ENCODE results near the gene FGD4. TPM values are rescaled to one million over a fixed set of nuclear protein-coding genes. Genes with fewer than 3 reads are reported as not detected.
"Not testable (repeated sequence)": the region's sequence is repeated elsewhere in the genome, so short reads cannot be mapped to it uniquely, and the experiment has no call there.

FGD4 gene
- total RNA-seq, 6 donors from 2014 or later, result 44.0 to 78.6 (median 55.5) TPM

DNA sequence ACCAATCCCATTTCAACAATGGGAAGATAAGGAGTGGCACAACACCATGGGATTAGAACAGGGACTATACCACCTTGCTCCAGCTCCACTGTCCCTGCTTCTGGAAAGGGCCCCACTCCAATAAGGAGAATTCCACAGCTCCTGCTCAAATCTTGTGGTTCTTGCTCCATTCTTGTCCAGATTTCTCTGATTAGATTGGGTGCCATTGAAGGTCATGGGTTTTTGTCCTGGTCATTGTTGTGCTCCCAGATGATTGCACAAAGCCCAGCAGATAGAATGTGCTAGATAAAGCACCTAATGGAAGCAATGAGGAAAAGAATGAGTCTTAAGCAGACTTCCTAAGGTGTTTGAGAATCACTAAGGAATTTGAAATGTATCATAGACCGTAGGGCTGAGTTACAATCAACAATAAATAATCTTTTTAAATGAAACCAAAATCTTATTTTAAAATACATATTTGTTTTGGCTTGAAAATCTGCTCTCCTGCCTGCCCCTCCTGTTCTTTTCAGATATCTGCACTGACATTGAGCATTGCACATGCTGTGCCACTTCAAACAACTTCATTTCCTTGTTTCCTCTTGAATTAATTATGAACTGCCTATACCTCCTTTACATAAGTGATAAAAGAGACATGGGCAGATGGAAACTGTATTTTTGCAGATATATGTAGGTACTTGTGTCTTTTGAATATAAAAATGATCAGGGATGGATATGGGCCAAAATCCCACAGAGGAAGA, 115.9 kb downstream of the FGD4 start:
- no peaks in the 10 kb centered on the region for H3K9me3 ChIP-seq
- H3K36me3 ChIP-seq, result no peaks in the 10 kb centered on the region
- WGBS, 2 donors, result 59 to 61% methylated on average over 1 of the region's 1 CpG
- no peak for DNase-seq
- H3K27ac ChIP-seq, result peak overlapping the region in 1 of 4 donors; percentile 21
- H3K27me3 ChIP-seq, result no peaks in the 10 kb centered on the region
- no peak overlapping the region for H3K4me3 ChIP-seq
- ATAC-seq (ENCODE audit: low FRiP score in 2 of 2), result peak in 1 of 2 donors; percentile 55
- TF ChIP-seq POLR2A (IDR thresholded peaks at IDR 0.05), result no peak
- TF ChIP-seq EP300 (IDR thresholded peaks at IDR 0.05), result no peak
- no peak for TF ChIP-seq POLR2AphosphoS5 (IDR thresholded peaks at IDR 0.05)
- TF ChIP-seq, protein P1, sequence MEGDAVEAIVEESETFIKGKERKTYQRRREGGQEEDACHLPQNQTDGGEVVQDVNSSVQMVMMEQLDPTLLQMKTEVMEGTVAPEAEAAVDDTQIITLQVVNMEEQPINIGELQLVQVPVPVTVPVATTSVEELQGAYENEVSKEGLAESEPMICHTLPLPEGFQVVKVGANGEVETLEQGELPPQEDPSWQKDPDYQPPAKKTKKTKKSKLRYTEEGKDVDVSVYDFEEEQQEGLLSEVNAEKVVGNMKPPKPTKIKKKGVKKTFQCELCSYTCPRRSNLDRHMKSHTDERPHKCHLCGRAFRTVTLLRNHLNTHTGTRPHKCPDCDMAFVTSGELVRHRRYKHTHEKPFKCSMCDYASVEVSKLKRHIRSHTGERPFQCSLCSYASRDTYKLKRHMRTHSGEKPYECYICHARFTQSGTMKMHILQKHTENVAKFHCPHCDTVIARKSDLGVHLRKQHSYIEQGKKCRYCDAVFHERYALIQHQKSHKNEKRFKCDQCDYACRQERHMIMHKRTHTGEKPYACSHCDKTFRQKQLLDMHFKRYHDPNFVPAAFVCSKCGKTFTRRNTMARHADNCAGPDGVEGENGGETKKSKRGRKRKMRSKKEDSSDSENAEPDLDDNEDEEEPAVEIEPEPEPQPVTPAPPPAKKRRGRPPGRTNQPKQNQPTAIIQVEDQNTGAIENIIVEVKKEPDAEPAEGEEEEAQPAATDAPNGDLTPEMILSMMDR (IDR thresholded peaks at IDR 0.05), result no peak
- H3K4me1 ChIP-seq, result peaks cover 3 to 18% (median 13%) of the 10 kb centered on the region in 4 donors

DNA sequence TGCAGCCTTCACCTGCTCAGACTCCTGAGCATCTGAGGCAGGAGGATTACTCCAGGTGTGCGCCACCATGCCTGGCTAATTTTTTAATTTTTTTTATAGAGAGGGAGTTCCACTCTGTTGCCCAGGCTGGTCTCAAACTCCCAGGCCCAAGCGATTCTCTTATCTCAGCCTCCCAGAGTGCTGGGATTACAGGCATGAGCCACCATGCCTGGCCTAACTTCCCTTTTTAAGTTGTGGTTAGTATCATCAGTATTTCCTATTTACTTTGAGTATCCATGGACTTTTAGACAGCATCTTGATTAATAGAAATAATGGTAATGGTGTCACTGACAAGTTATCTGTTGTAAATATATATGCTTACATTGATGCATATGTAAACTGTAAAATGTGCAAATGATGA, 116.9 kb downstream of the FGD4 start:
- 55 to 58% methylated on average over 2 of the region's 2 CpGs for WGBS, 2 donors
- Histone ChIP-seq H3K27ac (peak overlapping the region in 1 of 4 donors; percentile 12), H3K4me3 (no peak overlapping the region), H3K36me3 (no peaks in the 10 kb centered on the region), H3K4me1 (peaks cover 3 to 18% (median 13%) of the 10 kb centered on the region in 4 donors), H3K27me3 (no peaks in the 10 kb centered on the region), H3K9me3 (no peaks in the 10 kb centered on the region)
- no peak for TF ChIP-seq POLR2AphosphoS5 (IDR thresholded peaks at IDR 0.05)
- TF ChIP-seq POLR2A (IDR thresholded peaks at IDR 0.05), result no peak
- ATAC-seq (ENCODE audit: low FRiP score in 2 of 2) (peak in 1 of 2 donors; percentile 52), DNase-seq (no peak)

DNA sequence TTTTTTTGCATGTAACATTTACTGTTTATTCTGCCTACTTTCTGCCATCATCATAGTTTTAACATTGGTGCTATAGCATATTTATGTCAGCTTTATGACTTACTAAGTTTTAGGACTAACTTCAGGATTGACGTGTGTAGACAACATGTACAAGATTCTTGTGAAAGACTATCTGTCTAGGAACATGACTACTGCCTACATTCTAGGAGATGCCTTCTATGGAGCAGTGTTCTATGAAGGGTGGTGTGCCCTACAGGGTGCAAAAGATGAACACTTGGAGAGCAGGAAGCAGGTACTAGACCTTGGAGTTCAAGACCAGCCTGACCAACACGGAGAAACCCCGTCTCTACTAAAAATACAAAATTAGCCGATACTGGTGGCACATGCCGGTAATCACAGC, 118.6 kb downstream of the FGD4 start:
- H3K4me3 ChIP-seq, result no peak overlapping the region
- 93 to 98% methylated on average over 5 of the region's 5 CpGs for WGBS, 2 donors
- H3K36me3 ChIP-seq, result no peaks in the 10 kb centered on the region
- H3K27ac ChIP-seq, result no peak overlapping the region
- H3K27me3 ChIP-seq, result no peaks in the 10 kb centered on the region
- no peaks in the 10 kb centered on the region for H3K9me3 ChIP-seq
- no peak for ATAC-seq (ENCODE audit: low FRiP score in 2 of 2)
- H3K4me1 ChIP-seq, result peaks cover 13 to 33% (median 27%) of the 10 kb centered on the region in 4 donors
- no peak for DNase-seq
- TF ChIP-seq POLR2A (IDR thresholded peaks at IDR 0.05), result no peak

DNA sequence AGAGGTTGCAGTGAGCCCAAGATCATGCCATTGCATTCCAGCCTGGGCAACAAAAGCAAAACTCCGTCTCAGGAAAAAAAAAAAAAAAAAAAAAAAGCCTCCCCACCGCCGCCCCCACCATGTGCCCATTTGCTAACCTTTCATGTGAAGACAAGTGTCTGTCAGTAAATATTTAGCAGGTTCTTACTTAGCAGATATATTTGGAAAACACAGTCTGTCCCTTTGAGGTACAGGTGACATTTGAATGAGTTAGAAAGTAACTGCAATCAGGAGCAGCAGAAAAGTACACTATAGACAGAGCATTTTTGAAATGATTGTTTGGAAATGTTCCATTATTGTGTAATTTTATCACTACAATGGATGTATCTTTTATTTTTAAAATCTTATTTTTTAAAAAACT, 119.7 kb downstream of the FGD4 start:
- H3K4me1 ChIP-seq, result peaks cover 14 to 38% (median 30%) of the 10 kb centered on the region in 4 donors
- ATAC-seq (ENCODE audit: low FRiP score in 2 of 2) (no peak), DNase-seq (no peak)
- WGBS, 2 donors, result 62 to 79% methylated on average over 3 of the region's 3 CpGs
- no peak overlapping the region for H3K4me3 ChIP-seq
- no peak for TF ChIP-seq EP300 (IDR thresholded peaks at IDR 0.05)
- TF ChIP-seq, protein P1 (IDR thresholded peaks at IDR 0.05), result no peak
- TF ChIP-seq POLR2A (IDR thresholded peaks at IDR 0.05), result no peak
- no peak for TF ChIP-seq POLR2AphosphoS5 (IDR thresholded peaks at IDR 0.05)
- no peaks in the 10 kb centered on the region for H3K36me3 ChIP-seq
- no peaks in the 10 kb centered on the region for H3K27me3 ChIP-seq
- no peak overlapping the region for H3K27ac ChIP-seq
- H3K9me3 ChIP-seq, result no peaks in the 10 kb centered on the region

DNA sequence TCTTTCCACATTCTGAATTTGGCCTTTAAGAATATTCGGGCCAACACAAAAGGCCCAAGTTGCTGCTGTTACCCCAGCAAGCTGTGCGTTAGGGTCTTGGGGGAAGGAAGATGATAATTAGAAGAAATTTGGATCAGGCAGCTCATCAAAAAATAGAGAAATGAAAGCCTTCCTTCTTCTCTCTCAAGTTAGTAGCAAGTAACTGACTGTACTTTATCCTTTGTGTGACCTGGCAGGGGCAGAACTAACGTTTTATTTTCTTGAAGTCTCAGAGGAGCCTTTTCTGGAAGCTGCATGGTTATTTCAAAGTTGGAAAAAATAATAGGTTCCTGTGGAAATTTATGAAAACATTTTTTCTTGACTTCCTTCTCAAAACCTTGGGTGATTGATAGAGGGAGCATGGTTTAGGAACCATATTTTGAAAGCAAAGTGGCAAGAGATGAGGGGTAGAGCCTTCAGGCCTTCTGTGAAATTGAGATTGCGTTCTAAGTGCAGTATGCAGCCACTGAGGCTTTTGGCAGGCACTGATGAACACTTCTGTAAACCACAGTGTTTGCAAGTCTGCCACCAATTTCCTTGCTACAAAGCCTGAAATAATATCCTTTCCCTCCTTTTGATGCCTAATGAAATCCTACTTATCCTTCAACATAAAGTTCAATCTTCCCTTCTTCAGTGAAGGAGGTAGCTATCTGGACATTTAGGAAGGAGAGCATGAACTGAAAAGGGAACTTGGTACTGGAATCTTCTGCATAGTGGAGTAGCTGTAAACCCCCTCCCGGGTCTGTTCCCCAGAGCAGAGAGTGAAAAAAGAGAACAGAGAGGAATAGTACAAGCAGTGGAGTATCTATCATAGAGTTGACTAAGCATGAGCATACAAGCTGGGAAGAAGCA, 123.2 kb downstream of the FGD4 start:
- TF ChIP-seq, protein P1 (IDR thresholded peaks at IDR 0.05), result no peak
- no peak for TF ChIP-seq EP300 (IDR thresholded peaks at IDR 0.05)
- TF ChIP-seq POLR2AphosphoS5 (IDR thresholded peaks at IDR 0.05), result no peak
- TF ChIP-seq POLR2A (IDR thresholded peaks at IDR 0.05), result no peak
- H3K27me3 ChIP-seq, result no peaks in the 10 kb centered on the region
- ATAC-seq (ENCODE audit: low FRiP score in 2 of 2) (peak in 1 of 2 donors; percentile 80), DNase-seq (no peak)
- H3K4me3 ChIP-seq, result no peak overlapping the region
- 37 to 38% methylated on average over 5 of the region's 5 CpGs for WGBS, 2 donors
- peaks cover 12 to 20% (median 19%) of the 10 kb centered on the region in 4 donors for H3K4me1 ChIP-seq
- peak overlapping the region; percentile 30 to 58 (median 41) for H3K27ac ChIP-seq
- H3K9me3 ChIP-seq, result no peaks in the 10 kb centered on the region
- no peaks in the 10 kb centered on the region for H3K36me3 ChIP-seq

DNA sequence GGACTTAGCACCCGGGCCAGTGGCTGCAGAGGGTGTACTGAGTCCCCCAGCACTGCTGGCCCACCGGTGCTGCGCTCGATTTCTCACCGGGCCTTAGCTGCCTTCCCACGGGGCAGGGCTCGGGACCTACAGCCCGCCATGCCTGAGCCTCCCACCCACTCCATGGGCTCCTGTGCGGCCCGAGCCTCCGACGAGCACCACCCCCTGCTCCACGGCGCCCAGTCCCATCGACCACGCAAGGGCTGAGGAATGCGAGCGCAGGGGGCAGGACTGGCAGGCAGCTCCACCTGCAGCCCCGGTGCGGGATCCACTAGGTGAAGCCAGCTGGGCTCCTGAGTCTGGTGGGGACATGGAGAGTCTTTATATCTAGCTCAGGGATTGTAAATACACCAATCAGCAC, 126.4 kb downstream of the FGD4 start:
- DNase-seq, result peak in 1 of 2 donors; percentile 78
- H3K27me3 ChIP-seq; H3K27ac ChIP-seq; ATAC-seq (ENCODE audit: low FRiP score in 2 of 2); H3K36me3 ChIP-seq; H3K4me3 ChIP-seq; H3K9me3 ChIP-seq: not testable (repeated sequence)
- peaks cover 12 to 20% (median 17%) of the 10 kb centered on the region in 4 donors for H3K4me1 ChIP-seq
- 97 to 98% methylated on average over 8 to 14 of the region's 20 CpGs for WGBS, 2 donors

DNA sequence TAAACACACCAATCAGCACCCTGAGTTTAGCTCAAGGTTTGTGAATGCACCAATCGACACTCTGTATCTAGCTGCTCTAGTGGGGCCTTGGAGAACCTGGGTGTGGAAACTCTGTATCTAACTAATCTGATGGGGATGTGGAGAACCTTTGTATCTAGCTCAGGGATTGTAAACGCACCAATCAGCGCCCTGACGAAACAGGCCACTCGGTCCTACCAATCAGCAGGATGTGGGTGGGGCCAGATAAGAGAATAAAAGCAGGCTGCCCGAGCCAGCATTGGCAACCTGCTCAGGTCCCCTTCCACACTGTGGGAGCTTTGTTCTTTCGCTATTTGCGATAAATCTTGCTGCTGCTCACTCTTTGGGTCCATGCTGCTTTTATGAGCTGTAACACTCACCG, 127.0 kb downstream of the FGD4 start:
- not testable (repeated sequence) for H3K4me3 ChIP-seq
- 94 to 96% methylated on average over 8 to 9 of the region's 9 CpGs for WGBS, 2 donors

More for the DNA sequence above, 127.0 kb downstream of the FGD4 start:
- H3K9me3 ChIP-seq; H3K36me3 ChIP-seq; DNase-seq; H3K27me3 ChIP-seq; ATAC-seq (ENCODE audit: low FRiP score in 2 of 2); H3K27ac ChIP-seq: not testable (repeated sequence)
- H3K4me1 ChIP-seq, result peaks cover 12 to 20% (median 17%) of the 10 kb centered on the region in 4 donors
